Psoas muscle (tissue), 8 donors: ENCODE measurements around the gene DSCAM. TPM values are rescaled to one million over a fixed set of nuclear protein-coding genes. Genes with fewer than 3 reads are reported as not detected.

ENCODE experiments used
- ATAC-seq, 4 donors: fragments of 200-7000 bp; cut with Tn5 transposase; one replicate each; pipeline ENCODE4 v1.9.1; 2020; ENCODE audit warnings: moderate library complexity in 3 of 4, mild to moderate bottlenecking in 2 of 4
- DNase-seq, 2 donors: peaks; one replicate each; pipeline ENCODE4 v3.0.0-alpha.2; 2020
- H3K27ac ChIP-seq: fragments of 200-600 bp; one replicate; pipeline ENCODE4 v1.8.0; 2022
- H3K27me3 ChIP-seq, 3 donors: fragments of 200-600 bp in 1 of 3; one replicate each; pipeline versions ENCODE4 v1.6.1 to v1.8.0; 2013 to 2022; ENCODE audit warnings: low read length in 2 of 3, mild to moderate bottlenecking in 2 of 3, moderate library complexity in 1 of 3; ENCODE audit not compliant: insufficient read depth in 3 of 3
- H3K36me3 ChIP-seq, 2 donors: fragments of 200-600 bp in 1 of 2; one replicate each; pipeline versions ENCODE4 v1.6.1 to v1.8.0; 2013 to 2022; ENCODE audit warnings: low read depth in 1 of 2, mild to moderate bottlenecking in 1 of 2, moderate library complexity in 1 of 2; ENCODE audit not compliant: insufficient read depth in 1 of 2
- H3K4me1 ChIP-seq: fragments of 200-600 bp; one replicate; pipeline ENCODE4 v1.8.0; 2022
- H3K4me3 ChIP-seq: fragments of 200-600 bp; one replicate; pipeline ENCODE4 v1.8.0; 2022; ENCODE audit warnings: mild to moderate bottlenecking
- H3K9me3 ChIP-seq: fragments of 200-600 bp; one replicate; pipeline ENCODE4 v1.8.0; 2022
- WGBS, 3 donors: extraction: QIAGEN DNeasy Blood & Tissue Kit; methylation state at CpG; one replicate each; pipeline versions ENCODE4 v1.1.6 to v1.1.7; 2013; 5-methylcytosine and 5-hydroxymethylcytosine counted together
- intact Hi-C, 2 donors: fragments of 100-400 bp; cut with DNase I; formaldehyde crosslinking; loops; one replicate each; pipeline versions ENCODE4 v1.11.0 to v1.14.2; 2022
- polyA plus RNA-seq, 3 donors: library from polyadenylated mRNA; stranded (reverse); fragments of 200-250 nt; gene quantifications; one replicate each; pipeline ENCODE4 v1.2.3, GENCODE V29; 2013
- total RNA-seq, 4 donors: library from RNA; stranded (reverse); fragmentation: NEBNext Ultra II Directional in 2 of 4; extraction: Animal tissue kit (Norgen Biotek cat#: 25700) in 2 of 4; gene quantifications; one replicate each; pipeline versions ENCODE4 v1.2.1 to v1.2.4, GENCODE V29; 2021 to 2023
- TF ChIP-seq, protein P1 (sequence below): fragments of 200-600 bp; IDR thresholded peaks from one replicate; pipeline ENCODE4 v1.8.0; 2022; ENCODE audit warnings: antibody characterized with exemption
- donor health status: healthy with polysubstance abuse.
- donor health status: DM: no; HTN: no; CAD: no; lungs with moderate emphysema.
- donor health status: Bipolar disorder and iron deficiency.
- donor health status: healthy.
- donor health status: DM: yes; HTN: yes; CAD: no.
- donor health status: DM: no; HTN: no; CAD: no.
- donor health status: DM: no; HTN: no; CAD: no.
- donor health status: DM: yes; HTN: yes; CAD: no.

DSCAM gene
- total and polyA plus RNA-seq, 7 donors, result 0.03 to 0.04 TPM; not detected in 5

DNA sequence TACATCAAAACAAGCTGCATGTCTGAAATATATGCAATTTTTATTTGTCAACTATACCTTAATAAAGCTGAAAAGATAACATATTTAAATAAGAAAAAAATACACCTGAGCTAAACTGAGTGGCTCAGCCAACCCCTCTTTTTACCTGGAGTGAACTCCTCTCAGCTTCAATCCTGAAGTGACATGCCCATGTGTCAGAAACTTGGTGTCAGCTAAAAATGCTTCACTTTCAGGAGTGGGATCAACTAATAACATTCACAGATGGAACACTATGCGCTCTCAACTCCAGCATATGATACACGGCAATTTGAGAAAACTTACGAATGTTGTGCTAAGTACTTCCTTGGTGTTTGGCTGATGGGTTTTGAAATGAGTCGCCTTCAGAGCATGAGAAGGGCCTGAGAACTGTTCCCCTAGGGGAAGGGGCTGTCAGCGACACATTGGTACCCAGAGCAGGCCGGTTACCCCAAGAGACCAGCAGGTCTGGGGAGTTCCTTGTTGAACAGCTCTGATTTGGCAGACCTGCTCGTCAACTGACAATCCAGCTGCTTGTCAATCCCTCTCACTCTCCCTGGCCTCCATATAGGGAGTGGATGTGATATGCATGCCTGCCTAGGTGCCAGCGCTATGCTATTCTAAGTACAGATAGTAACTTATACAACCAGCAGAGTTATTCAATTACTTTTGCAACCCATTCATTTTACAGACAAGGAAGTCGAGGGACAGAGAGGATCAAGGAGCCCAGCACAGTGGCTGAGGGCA, 712.0 kb downstream of the DSCAM start:
- intact Hi-C loops, result no loop called here
- TF ChIP-seq, protein P1, sequence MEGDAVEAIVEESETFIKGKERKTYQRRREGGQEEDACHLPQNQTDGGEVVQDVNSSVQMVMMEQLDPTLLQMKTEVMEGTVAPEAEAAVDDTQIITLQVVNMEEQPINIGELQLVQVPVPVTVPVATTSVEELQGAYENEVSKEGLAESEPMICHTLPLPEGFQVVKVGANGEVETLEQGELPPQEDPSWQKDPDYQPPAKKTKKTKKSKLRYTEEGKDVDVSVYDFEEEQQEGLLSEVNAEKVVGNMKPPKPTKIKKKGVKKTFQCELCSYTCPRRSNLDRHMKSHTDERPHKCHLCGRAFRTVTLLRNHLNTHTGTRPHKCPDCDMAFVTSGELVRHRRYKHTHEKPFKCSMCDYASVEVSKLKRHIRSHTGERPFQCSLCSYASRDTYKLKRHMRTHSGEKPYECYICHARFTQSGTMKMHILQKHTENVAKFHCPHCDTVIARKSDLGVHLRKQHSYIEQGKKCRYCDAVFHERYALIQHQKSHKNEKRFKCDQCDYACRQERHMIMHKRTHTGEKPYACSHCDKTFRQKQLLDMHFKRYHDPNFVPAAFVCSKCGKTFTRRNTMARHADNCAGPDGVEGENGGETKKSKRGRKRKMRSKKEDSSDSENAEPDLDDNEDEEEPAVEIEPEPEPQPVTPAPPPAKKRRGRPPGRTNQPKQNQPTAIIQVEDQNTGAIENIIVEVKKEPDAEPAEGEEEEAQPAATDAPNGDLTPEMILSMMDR, result no peak
- Histone ChIP-seq H3K27ac (no peak overlapping the region), H3K4me3 (no peak overlapping the region), H3K4me1 (no peaks in the 10 kb centered on the region), H3K36me3 (no peaks in the 10 kb centered on the region), H3K9me3 (no peaks in the 10 kb centered on the region), H3K27me3 (no peaks in the 10 kb centered on the region)
- DNase-seq, result no peak
- WGBS, 3 donors, result 91 to 92% (median 91%) methylated on average over 9 of the region's 9 CpGs
- no peak for ATAC-seq

- intact Hi-C loops, result no loop called here
- ATAC-seq, result no peak
- TF ChIP-seq, protein P1, result no peak
- Histone ChIP-seq H3K27me3 (no peaks in the 10 kb centered on the region), H3K36me3 (no peaks in the 10 kb centered on the region), H3K27ac (no peak overlapping the region), H3K4me1 (no peaks in the 10 kb centered on the region), H3K4me3 (no peak overlapping the region), H3K9me3 (no peaks in the 10 kb centered on the region)
- DNase-seq, result no peak
- 94 to 97% (median 96%) methylated on average over 3 of the region's 3 CpGs for WGBS, 3 donors
Observed at GRCh38 chr21:40130476-40130875, 716.5 kb downstream of the DSCAM start.

DNA sequence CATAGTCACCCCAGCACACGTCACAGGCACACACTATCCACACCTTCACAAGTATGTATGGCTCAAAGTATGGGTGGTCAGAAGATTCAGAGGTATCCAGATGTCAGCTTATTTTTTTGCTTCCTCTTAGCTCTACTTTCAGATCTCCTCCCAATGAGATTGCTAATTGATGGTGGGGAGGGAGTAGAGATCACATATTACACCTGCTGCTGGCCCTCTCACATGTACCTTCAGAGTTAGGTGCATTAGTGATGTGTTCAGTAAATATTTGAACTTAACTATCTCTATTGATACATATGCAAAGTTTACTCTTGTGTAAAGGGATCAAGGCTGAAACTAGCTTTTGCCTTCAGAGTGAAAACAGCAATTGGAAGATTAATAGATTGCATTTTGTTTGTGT, 717.1 kb downstream of the DSCAM start:
- H3K27me3 ChIP-seq, result no peaks in the 10 kb centered on the region
- H3K27ac ChIP-seq, result no peak overlapping the region
- intact Hi-C loops, result loop anchor here in 1 of 2 donors (10.0 kb wide), 1 partner anchor 265 kb away; the partner anchor contains the start of gene PCP4
- no peak for DNase-seq
- no peak overlapping the region for H3K4me3 ChIP-seq
- TF ChIP-seq, protein P1, result no peak
- H3K9me3 ChIP-seq, result no peaks in the 10 kb centered on the region
- H3K36me3 ChIP-seq, result no peaks in the 10 kb centered on the region
- H3K4me1 ChIP-seq, result no peaks in the 10 kb centered on the region
- 92 to 100% (median 96%) methylated on average over 1 of the region's 1 CpG for WGBS, 3 donors
- ATAC-seq, result no peak

- no peak for DNase-seq
- H3K27ac ChIP-seq, result no peak overlapping the region
- H3K9me3 ChIP-seq, result no peaks in the 10 kb centered on the region
- H3K36me3 ChIP-seq, result no peaks in the 10 kb centered on the region
- no peaks in the 10 kb centered on the region for H3K4me1 ChIP-seq
- ATAC-seq, result no peak
- TF ChIP-seq, protein P1, result no peak
- no peaks in the 10 kb centered on the region for H3K27me3 ChIP-seq
- no peak overlapping the region for H3K4me3 ChIP-seq
- 85 to 94% (median 86%) methylated on average over 5 of the region's 5 CpGs for WGBS, 3 donors
- intact Hi-C loops, result loop anchor here in 1 of 2 donors (10.0 kb wide), 1 partner anchor 264 kb away; the partner anchor contains the start of gene PCP4
Observed at GRCh38 chr21:40128891-40129290, 718.1 kb downstream of the DSCAM start.
